IPS-20b (cell line): ENCODE results near the gene EARS2.
"Not testable (repeated sequence)": the region's sequence is repeated elsewhere in the genome, so short reads cannot be mapped to it uniquely, and the experiment has no call there.

Experiments used
- H3K27ac ChIP-seq: one replicate; pipeline ENCODE4 v1.5.1; 2013; ENCODE audit warnings: low read length
- H3K27me3 ChIP-seq: 2 replicates; pipeline ENCODE4 v1.6.1; 2013; ENCODE audit warnings: mild to moderate bottlenecking, low read length, inconsistent platforms; ENCODE audit not compliant: insufficient read depth
- H3K36me3 ChIP-seq: 2 replicates; pipeline ENCODE4 v1.6.1; 2013; ENCODE audit warnings: low read depth, mild to moderate bottlenecking, inconsistent platforms, low read length, moderate library complexity; ENCODE audit not compliant: insufficient read depth
- H3K4me1 ChIP-seq: 2 replicates; pipeline ENCODE4 v1.6.1; 2013; ENCODE audit warnings: mild to moderate bottlenecking, control low read depth, inconsistent platforms, low read length, moderate library complexity; ENCODE audit not compliant: insufficient read depth
- H3K4me3 ChIP-seq: 2 replicates; pipeline ENCODE4 v1.5.1; 2013; ENCODE audit warnings: mild to moderate bottlenecking, low read length, inconsistent platforms
- H3K9ac ChIP-seq: 2 replicates; pipeline ENCODE4 v1.6.1; 2013; ENCODE audit warnings: low read depth, mild to moderate bottlenecking, inconsistent platforms, low read length, moderate library complexity
- H3K9me3 ChIP-seq: 2 replicates; pipeline ENCODE4 v1.6.1; 2013; ENCODE audit warnings: mild to moderate bottlenecking, low read depth, low read length, inconsistent platforms; ENCODE audit not compliant: insufficient read depth

The EARS2 gene

GRCh38 chr16:23483492-23483891, 73.7 kb downstream of the EARS2 start:
- not testable (repeated sequence) for H3K27ac ChIP-seq, H3K9ac ChIP-seq, H3K27me3 ChIP-seq, H3K4me1 ChIP-seq, H3K4me3 ChIP-seq, H3K9me3 ChIP-seq
- peaks cover 95% of the 10 kb centered on the region for H3K36me3 ChIP-seq

- no peaks in the 10 kb centered on the region for H3K9me3 ChIP-seq
- peaks cover 94% of the 10 kb centered on the region for H3K36me3 ChIP-seq
- H3K27me3 ChIP-seq, result no peaks in the 10 kb centered on the region
- no peak overlapping the region for H3K4me3 ChIP-seq
- no peaks in the 10 kb centered on the region for H3K4me1 ChIP-seq
- no peak overlapping the region for H3K9ac ChIP-seq
- no peak overlapping the region for H3K27ac ChIP-seq
Observed at GRCh38 chr16:23482778-23483177, 74.4 kb downstream of the EARS2 start.

GRCh38 chr16:23480257-23480656, 76.9 kb downstream of the EARS2 start:
- no peak overlapping the region for H3K4me3 ChIP-seq
- no peak overlapping the region for H3K27ac ChIP-seq
- no peaks in the 10 kb centered on the region for H3K4me1 ChIP-seq
- H3K36me3 ChIP-seq, result peaks cover 94% of the 10 kb centered on the region
- no peaks in the 10 kb centered on the region for H3K27me3 ChIP-seq
- no peaks in the 10 kb centered on the region for H3K9me3 ChIP-seq
- no peak overlapping the region for H3K9ac ChIP-seq

GRCh38 chr16:23479138-23479537, 78.0 kb downstream of the EARS2 start:
- no peak overlapping the region for H3K4me3 ChIP-seq
- peaks cover 94% of the 10 kb centered on the region for H3K36me3 ChIP-seq
- no peaks in the 10 kb centered on the region for H3K27me3 ChIP-seq
- no peak overlapping the region for H3K9ac ChIP-seq
- no peaks in the 10 kb centered on the region for H3K4me1 ChIP-seq
- no peak overlapping the region for H3K27ac ChIP-seq
- no peaks in the 10 kb centered on the region for H3K9me3 ChIP-seq

GRCh38 chr16:23478566-23478965, 78.6 kb downstream of the EARS2 start:
- no peak overlapping the region for H3K27ac ChIP-seq
- no peak overlapping the region for H3K9ac ChIP-seq
- no peaks in the 10 kb centered on the region for H3K4me1 ChIP-seq
- H3K36me3 ChIP-seq, result peaks cover 98% of the 10 kb centered on the region
- H3K27me3 ChIP-seq, result no peaks in the 10 kb centered on the region
- no peak overlapping the region for H3K4me3 ChIP-seq
- H3K9me3 ChIP-seq, result no peaks in the 10 kb centered on the region

- no peaks in the 10 kb centered on the region for H3K9me3 ChIP-seq
- H3K27ac ChIP-seq, result no peak overlapping the region
- H3K27me3 ChIP-seq, result no peaks in the 10 kb centered on the region
- H3K4me1 ChIP-seq, result no peaks in the 10 kb centered on the region
- peaks cover 93% of the 10 kb centered on the region for H3K36me3 ChIP-seq
- no peak overlapping the region for H3K4me3 ChIP-seq
- no peak overlapping the region for H3K9ac ChIP-seq
Observed at GRCh38 chr16:23476289-23476688, 80.9 kb downstream of the EARS2 start.
